ENCODE data around the gene SWSAP1. TPM values are rescaled to one million over a fixed set of nuclear protein-coding genes. Genes with fewer than 3 reads are reported as not detected.

Gene SWSAP1
- total and polyA plus RNA-seq, 9 of the 15 experiments (the other 6 are each of a cell fraction or from before 2014, with no cell fraction given), result 0.18 to 2.8 (median 1.7) TPM

- TF ChIP-seq CREBBP (IDR thresholded peaks at IDR 0.05; ENCODE audit: low read depth, low read length) (no peak), PKNOX1 (IDR thresholded peaks at IDR 0.05) (no peak), FOSL1 (tag; conservative IDR thresholded peaks at IDR 0.05) (peak; percentile 31; the same call in 1 of the 2 replicates), PML (IDR thresholded peaks at IDR 0.05; ENCODE audit: low read length) (no peak), NR3C1 (CRISPR knock-in tag; IDR thresholded peaks at IDR 0.05) (no peak), ETV5 (CRISPR knock-in tag; IDR thresholded peaks at IDR 0.05; ENCODE audit: low read depth) (no peak), JUND (IDR thresholded peaks at IDR 0.05; ENCODE audit: borderline replicate concordance, low read depth, low read length) (no peak), JUND (tag; IDR thresholded peaks at IDR 0.05; ENCODE audit: borderline replicate concordance, low read depth, low read length) (0 out of 3 replicates have a peak, but pooled peaks have one; percentile 53), BRF2 (IDR thresholded peaks at IDR 0.05; ENCODE audit: borderline replicate concordance, insufficient read depth, insufficient read length) (no peak), HDAC3 (IDR thresholded peaks at IDR 0.05; ENCODE audit: borderline replicate concordance, partially characterized antibody) (no peak), ILF3 (IDR thresholded peaks at IDR 0.05; ENCODE audit: borderline replicate concordance) (no peak), ZNF239 (CRISPR knock-in tag; IDR thresholded peaks at IDR 0.05) (no peak), RCOR1 (IDR thresholded peaks at IDR 0.05; ENCODE audit: borderline replicate concordance in 1 of 2, low read depth in 2 of 2, low read length in 2 of 2) (peak; percentile 82 to 85), POU5F1 (IDR thresholded peaks at IDR 0.05; ENCODE audit: borderline replicate concordance, low read depth, low read length, partially characterized antibody) (no peak), ZSCAN29 (IDR thresholded peaks at IDR 0.05) (peak; percentile 50; the same call in 1 of the 2 replicates), CC2D1A (IDR thresholded peaks at IDR 0.05) (peak; percentile 43; the same call in 1 of the 2 replicates), EHMT2 (IDR thresholded peaks at IDR 0.05) (peak; percentile 64), RAD51 (IDR thresholded peaks at IDR 0.05; ENCODE audit: borderline replicate concordance, low read depth) (0 out of 2 replicates have a peak, but pooled peaks have one; percentile 23), PHF20 (IDR thresholded peaks at IDR 0.05; ENCODE audit: partially characterized antibody) (peak; percentile 59), SRF (CRISPR knock-in tag; IDR thresholded peaks at IDR 0.05) (peak in 1 of 2 experiments; percentile 13; a peak in 1 of 4 replicates), DPF2 (IDR thresholded peaks at IDR 0.05) (peak; percentile 60; the same call in 1 of the 2 replicates), HCFC1 (IDR thresholded peaks at IDR 0.05; ENCODE audit: low read depth, low read length) (no peak), MEF2D (tag; conservative IDR thresholded peaks at IDR 0.05; ENCODE audit: low read depth) (0 out of 2 replicates have a peak, but pooled peaks have one; percentile 55), FOXK2 (conservative IDR thresholded peaks at IDR 0.05 in 1 of 2, IDR thresholded peaks at IDR 0.05 in 1 of 2; ENCODE audit: low read depth in 2 of 2) (no peak), NBN (IDR thresholded peaks at IDR 0.05; ENCODE audit: low read depth) (peak; percentile 37; the same call in 1 of the 2 replicates), ZBTB7A (IDR thresholded peaks at IDR 0.05; ENCODE audit: borderline replicate concordance, control insufficient read depth, low read depth, low read length) (0 out of 2 replicates have a peak, but pooled peaks have one; percentile 18), HLTF (IDR thresholded peaks at IDR 0.05) (0 out of 2 replicates have a peak, but pooled peaks have one; percentile 44), CHD4 (IDR thresholded peaks at IDR 0.05; ENCODE audit: insufficient read depth, insufficient replicate concordance, low read depth, low read length, poor library complexity, severe bottlenecking) (peak; percentile 98), KLF13 (tag; IDR thresholded peaks at IDR 0.05; ENCODE audit: borderline replicate concordance, low read depth) (peak; percentile 42; the same call in 1 of the 2 replicates)
Observed at GRCh38 chr19:11373885-11374432, 507 bp upstream of the SWSAP1 start (continued).
